GM21423 (cell line): Measurements from ENCODE around the gene UBE2J1.

Experiments
- ATAC-seq: cut with Tn5 transposase; IDR thresholded peaks from one replicate; pipeline ENCODE4 v1.9.1; 2021; ENCODE audit warnings: mild to moderate bottlenecking, moderate library complexity; ENCODE audit not compliant: unreplicated experiment

The UBE2J1 gene

GRCh38 chr6:89368107-89368506 is 15.6 kb upstream of the UBE2J1 start:
- no peak for ATAC-seq

- no peak for ATAC-seq
Observed at GRCh38 chr6:89364586-89364985, 12.1 kb upstream of the UBE2J1 start.

DNA sequence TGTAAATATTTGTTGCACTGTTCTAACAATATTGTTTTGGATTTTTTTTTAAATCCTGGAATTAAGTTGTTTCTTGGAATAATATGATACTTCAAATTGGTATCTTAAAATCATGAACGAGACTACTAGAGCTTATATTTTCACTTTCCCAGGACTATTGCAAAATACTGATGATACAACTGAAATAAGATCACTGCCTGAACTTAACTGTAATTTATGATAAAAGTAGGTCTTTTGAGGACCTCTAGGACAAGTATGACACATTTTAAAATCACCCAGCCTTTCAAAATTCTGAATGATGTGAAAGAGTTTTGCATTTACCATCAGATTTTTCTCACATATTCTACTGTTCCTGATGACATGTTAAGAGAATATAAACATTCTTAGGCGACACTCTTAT is 8.6 kb upstream of the UBE2J1 start:
- ATAC-seq = no peak

DNA sequence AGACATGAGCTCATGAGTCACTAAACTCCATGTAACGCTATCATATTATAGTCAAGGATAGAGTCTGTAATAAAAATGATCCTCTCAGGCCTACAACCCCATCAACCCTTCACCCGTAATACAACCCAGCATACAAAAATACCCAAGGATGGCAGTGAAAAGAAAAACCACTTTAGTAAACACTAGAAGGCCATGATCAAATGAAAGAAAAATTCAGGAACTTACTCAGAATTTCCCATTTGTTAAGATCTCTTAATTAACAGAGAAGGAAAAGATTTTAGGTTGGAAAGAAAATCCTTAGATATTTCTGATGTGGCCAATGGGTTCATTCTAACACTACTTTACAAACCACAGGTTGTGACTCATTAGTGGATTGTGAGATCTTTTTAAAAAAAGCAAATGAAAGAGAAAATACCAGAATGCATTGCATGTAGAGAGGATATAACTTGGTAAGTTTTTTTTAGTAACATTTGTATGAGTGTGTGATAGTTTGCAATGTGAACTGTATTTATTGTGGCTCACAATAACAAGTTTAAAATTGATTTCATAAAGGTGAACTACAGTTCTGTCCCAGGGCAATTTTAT is 8.0 kb upstream of the UBE2J1 start:
- ATAC-seq = peak; percentile 44

DNA sequence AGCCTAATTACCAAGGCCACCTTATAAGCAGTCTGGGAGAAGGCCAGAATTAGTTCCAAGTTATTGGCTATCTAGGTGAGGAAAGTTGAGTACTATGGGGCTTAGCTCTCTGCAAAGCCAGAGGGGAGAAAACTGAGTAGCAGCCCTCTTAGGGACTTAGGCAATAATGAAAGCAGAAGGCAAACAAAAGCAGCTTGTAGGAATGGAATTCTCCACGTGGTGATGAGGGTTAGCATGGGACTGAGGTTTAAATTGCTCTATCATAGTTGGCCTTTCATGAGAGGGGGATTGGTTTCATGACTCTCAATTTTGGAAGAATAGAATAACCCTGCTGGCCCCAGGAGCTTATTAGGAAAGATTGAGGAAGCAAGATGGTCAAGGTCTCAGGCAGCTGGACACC is 7.0 kb upstream of the UBE2J1 start:
- ATAC-seq = no peak

DNA sequence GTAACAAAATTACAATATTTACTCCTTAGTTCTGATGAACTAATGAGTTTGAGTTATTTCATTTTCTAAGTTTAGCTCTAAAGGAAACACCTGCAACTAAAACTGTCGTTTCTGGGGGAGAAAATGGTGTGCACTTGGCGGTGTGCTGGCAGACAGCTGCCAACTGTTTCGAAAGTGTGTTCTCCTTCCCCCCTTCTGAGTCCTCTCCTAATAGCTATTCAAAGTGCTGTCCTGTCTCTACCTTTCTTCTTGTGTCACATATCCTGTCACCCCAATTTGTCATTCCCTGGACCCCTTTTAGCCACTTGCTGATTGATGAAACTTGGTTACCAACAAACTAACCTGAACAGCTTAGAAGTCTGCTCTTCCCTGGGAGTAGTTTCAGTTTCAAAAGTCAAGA is 4.9 kb upstream of the UBE2J1 start:
- ATAC-seq = peak; percentile 53

GRCh38 chr6:89356642-89357170 is 4.2 kb upstream of the UBE2J1 start:
- ATAC-seq = no peak

DNA sequence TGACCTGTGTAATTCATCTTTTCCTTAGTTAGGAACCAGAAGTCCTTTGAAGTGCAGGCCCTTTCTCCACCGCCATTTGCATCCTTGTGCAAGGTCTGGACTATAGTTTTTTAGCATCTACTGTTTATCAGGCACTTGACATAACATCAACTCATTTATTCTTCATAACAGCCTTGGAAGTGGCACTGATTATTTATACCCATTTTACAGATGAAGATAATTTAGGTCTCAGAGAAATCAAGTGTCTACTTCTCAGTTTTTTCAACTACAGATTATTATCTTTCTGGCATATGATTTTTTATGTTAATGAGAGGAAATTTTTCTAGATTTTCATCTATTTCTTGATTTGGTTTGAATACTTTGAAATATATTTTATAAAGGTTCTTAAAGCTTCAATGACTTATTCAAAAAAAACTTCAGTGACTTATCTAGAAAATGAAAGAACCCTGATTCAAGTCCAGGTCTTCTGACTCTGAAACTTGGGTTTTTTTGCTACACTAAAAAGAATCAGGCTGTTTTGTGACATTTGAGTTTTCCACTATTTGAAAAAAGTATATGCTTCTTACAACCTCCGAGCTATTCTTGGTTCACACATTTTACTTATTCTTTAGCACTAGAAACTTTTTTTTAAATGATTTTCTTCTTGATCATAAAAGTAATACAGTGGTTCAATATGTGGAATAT is 3.1 kb upstream of the UBE2J1 start:
- no peak for ATAC-seq

GRCh38 chr6:89353702-89354392 is 1.3 kb upstream of the UBE2J1 start:
- ATAC-seq = no peak

DNA sequence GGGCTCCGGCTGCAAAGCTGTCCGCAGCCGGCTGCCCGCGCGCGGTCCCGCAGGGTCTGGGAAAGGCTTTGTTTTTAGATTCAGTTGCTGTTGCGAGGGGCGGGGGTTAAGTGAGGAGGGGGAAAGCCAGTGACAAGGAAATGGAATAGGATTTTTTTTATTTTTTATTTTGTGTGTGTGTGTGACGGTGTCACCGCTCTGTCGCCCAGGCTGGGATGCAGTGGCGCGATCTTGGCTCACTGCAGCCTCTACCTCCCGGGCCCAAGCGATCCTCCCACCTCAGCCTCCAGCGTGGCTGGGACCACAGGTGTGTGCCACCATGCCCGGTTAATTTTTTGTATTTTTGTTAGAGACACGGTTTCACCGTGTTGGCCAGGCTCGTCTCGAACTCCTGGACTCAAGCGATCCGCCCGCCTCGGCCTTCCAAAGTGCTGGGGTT is 615 bp upstream of the UBE2J1 start:
- ATAC-seq = no peak

DNA sequence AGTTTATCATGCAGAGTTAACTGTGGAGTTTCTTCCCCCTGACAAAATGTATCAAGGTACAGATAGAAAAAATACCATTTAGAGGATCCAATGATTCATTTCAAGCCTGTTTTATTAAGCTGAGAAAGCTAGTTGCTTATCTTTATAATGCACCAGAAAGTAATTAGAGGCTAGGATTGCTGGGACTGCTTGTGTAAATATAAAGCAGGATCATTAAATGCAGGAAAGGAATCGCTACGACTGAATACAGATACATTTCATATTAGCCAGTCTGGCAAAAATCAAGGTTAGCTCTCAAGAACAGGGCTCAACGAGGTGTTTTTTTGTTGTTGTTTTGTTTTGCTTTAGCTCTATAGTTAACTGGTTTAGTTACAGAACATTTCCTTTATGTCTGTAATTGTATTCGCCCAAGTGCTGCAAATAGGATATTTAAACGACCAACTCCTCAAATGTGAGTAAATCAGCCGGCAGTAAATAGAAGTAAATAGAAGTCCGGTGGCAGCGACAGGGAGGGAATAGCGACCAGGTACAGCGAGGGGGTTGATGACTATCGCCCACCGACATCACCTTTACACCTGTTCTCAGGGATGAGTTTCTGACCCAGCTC is 748 bp downstream of the UBE2J1 start:
- ATAC-seq = no peak

GRCh38 chr6:89350281-89350966 is 2.1 kb downstream of the UBE2J1 start:
- peak; percentile 43 for ATAC-seq

GRCh38 chr6:89348372-89348771 is 4.2 kb downstream of the UBE2J1 start:
- no peak for ATAC-seq

- ATAC-seq = no peak
Observed at GRCh38 chr6:89347825-89348224, 4.7 kb downstream of the UBE2J1 start.

- ATAC-seq = no peak
Observed at GRCh38 chr6:89346433-89346832, 6.1 kb downstream of the UBE2J1 start.

DNA sequence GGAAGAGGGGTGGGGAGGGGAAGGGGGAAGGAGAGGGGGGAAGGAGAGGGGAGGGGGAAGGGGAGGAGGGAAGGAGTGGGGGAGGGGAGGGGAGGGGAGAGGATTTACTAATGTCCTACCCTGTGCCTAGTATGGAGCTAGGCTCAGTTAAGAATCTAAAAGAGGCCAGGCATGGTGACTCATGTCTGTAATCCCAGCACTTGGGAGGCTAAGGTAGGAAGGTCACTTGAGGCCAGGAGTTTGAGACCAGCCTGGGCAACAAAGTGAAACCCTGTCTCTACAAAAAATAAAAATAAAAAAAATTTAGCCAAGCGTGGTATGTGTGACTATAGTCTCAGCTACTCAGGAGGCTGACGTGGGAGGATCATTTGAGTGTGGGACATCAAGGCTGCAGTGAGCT is 13.0 kb downstream of the UBE2J1 start:
- no peak for ATAC-seq

- ATAC-seq = no peak
Observed at GRCh38 chr6:89335164-89335563, 17.4 kb downstream of the UBE2J1 start.

DNA sequence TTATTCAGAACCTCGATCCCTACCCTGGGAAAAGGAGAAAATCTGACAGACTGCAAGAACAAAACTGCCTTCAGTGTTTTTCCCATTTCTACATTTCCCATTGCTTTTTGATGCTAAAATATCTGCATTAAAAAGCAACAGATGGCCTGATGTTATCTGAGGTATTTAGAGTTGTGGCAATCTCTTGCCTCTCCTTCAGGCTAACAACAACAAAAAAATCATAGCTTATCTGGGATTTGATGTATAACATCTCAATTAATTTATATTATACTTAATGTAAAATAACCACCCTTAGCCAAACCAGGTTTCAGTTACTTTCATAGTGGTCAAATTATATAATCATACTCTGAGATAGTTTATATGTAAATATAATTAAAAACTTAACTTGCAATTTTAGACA is 21.6 kb downstream of the UBE2J1 start:
- no peak for ATAC-seq

GRCh38 chr6:89328976-89329375 is 23.5 kb downstream of the UBE2J1 start:
- no peak for ATAC-seq

GRCh38 chr6:89324304-89324703 is 28.2 kb downstream of the UBE2J1 start:
- ATAC-seq = no peak

- no peak for ATAC-seq
Observed at GRCh38 chr6:89323511-89323971, 29.0 kb downstream of the UBE2J1 start.
